ENCODE measurements around the gene MCU. TPM values are rescaled to one million over a fixed set of nuclear protein-coding genes. Genes with fewer than 3 reads are reported as not detected.

MCU gene
- polyA plus RNA-seq, 1 donor from 2014 or later: 22.9 TPM

DNA sequence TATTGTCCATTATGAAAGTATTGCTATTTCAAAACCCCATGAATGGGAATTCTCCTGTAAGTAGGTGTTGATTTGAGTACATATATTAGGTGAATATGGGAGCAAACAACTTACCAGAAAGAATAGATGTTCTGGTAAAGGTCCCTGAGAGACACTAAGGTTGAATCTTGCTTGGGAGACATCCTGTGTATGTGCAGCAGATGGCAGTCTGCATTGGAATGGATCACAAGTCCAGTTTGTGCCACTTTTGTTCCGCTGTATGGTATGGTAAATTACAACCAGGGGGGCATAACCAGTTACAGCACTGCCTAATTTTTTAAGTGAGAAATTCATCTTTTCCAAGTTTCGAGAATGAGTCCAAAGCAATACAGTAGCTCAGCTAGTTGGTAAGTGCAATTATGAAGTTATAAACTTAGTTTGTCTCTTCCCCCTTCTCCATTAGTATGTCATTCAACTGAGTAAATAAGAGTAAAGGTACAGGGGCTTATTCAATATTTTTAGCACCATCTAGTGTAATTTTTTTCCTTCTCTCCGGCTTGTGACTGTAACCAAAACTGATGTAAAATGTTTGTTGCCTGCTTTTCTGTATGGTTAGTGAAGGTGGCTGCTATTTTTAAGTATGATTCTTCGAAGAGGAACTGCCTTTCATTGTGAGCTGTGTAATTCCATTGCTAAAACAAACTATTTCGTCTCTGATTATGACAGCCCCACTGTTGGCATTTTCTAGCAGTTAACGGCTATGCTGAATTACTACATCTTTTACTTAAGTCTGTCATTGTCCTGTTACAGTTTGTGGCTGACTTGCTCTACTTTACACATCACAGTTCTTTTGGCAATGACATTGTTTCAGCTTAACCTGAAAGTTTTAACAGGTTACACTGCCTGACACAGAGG, 2.8 kb downstream of the MCU start:
- no peaks in the 10 kb centered on the region for H3K9me3 ChIP-seq (ENCODE audit: low read length)
- H3K79me2 ChIP-seq (replicated peaks; ENCODE audit: insufficient read depth, low read length): peaks cover 15% of the 10 kb centered on the region
- no peak overlapping the region for H2AFZ ChIP-seq (ENCODE audit: low read depth, low read length)
- no peak overlapping the region for H3K9ac ChIP-seq (ENCODE audit: low read length)
- H3K27ac ChIP-seq (ENCODE audit: low read length): no peak overlapping the region
- no peaks in the 10 kb centered on the region for H3K9me2 ChIP-seq (ENCODE audit: insufficient read depth, low read length)
- no peaks in the 10 kb centered on the region for H3K36me3 ChIP-seq (ENCODE audit: insufficient read depth, low read length)
- H3F3A ChIP-seq (ENCODE audit: insufficient read depth, low read length, poor library complexity, severe bottlenecking): no peaks in the 10 kb centered on the region
- TF ChIP-seq SMC3 (conservative IDR thresholded peaks at IDR 0.05; ENCODE audit: poor library complexity) (peak; percentile 69), REST (IDR thresholded peaks at IDR 0.05; ENCODE audit: borderline replicate concordance) (no peak), MXI1 (conservative IDR thresholded peaks at IDR 0.05; ENCODE audit: poor library complexity, severe bottlenecking) (no peak), RAD21 (conservative IDR thresholded peaks at IDR 0.05) (peak; percentile 60), EP300 (conservative IDR thresholded peaks at IDR 0.05; ENCODE audit: poor library complexity, severe bottlenecking) (no peak), EZH2 (IDR thresholded peaks at IDR 0.05; ENCODE audit: borderline replicate concordance, insufficient read depth, low read length, poor library complexity, severe bottlenecking) (no peak), CTCF (IDR thresholded peaks at IDR 0.05; ENCODE audit: poor library complexity, severe bottlenecking) (peak; percentile 61), TAF1 (IDR thresholded peaks at IDR 0.05; ENCODE audit: low read depth) (no peak), POLR2AphosphoS5 (IDR thresholded peaks at IDR 0.05) (no peak)
- peak overlapping the region; percentile 4 for H3K4me2 ChIP-seq (ENCODE audit: low read length)
- no peak overlapping the region for H3K4me3 ChIP-seq (ENCODE audit: low read length)
- H3K27me3 ChIP-seq (ENCODE audit: insufficient read depth, low read depth, low read length): no peaks in the 10 kb centered on the region
- H4K20me1 ChIP-seq (ENCODE audit: insufficient read depth): no peaks in the 10 kb centered on the region

DNA sequence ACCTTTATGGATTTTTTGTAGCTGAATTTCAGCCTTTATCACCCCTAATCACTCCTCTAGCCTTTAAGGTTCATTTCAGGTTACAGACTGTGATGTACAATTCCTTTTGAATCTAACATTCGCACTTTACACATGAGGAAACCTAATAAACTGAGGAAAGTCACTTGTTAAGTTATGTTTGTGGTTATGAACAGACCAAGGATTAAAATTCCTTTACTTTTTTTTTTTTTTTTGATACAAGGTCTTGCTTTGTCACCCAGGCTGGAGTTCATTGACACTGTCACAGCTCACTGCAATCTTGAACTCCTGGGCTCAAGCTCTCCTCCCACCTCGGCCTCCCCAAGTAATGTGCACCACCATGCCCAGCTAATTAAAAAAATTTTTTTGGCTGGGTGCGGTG, 3.6 kb downstream of the MCU start:
- Histone ChIP-seq H3K9me2 (ENCODE audit: insufficient read depth, low read length) (no peaks in the 10 kb centered on the region), H3K27me3 (ENCODE audit: insufficient read depth, low read depth, low read length) (no peaks in the 10 kb centered on the region), H2AFZ (ENCODE audit: low read depth, low read length) (no peak overlapping the region), H4K20me1 (ENCODE audit: insufficient read depth) (no peaks in the 10 kb centered on the region), H3K4me2 (ENCODE audit: low read length) (no peak overlapping the region), H3K9ac (ENCODE audit: low read length) (no peak overlapping the region), H3K4me3 (ENCODE audit: low read length) (no peak overlapping the region), H3F3A (ENCODE audit: insufficient read depth, low read length, poor library complexity, severe bottlenecking) (no peaks in the 10 kb centered on the region), H3K9me3 (ENCODE audit: low read length) (no peaks in the 10 kb centered on the region), H3K27ac (ENCODE audit: low read length) (no peak overlapping the region), H3K79me2 (replicated peaks; ENCODE audit: insufficient read depth, low read length) (peaks cover 15% of the 10 kb centered on the region), H3K36me3 (ENCODE audit: insufficient read depth, low read length) (no peaks in the 10 kb centered on the region)
- TF ChIP-seq CTCF (IDR thresholded peaks at IDR 0.05; ENCODE audit: poor library complexity, severe bottlenecking) (no peak), EP300 (conservative IDR thresholded peaks at IDR 0.05; ENCODE audit: poor library complexity, severe bottlenecking) (no peak), EZH2 (IDR thresholded peaks at IDR 0.05; ENCODE audit: borderline replicate concordance, insufficient read depth, low read length, poor library complexity, severe bottlenecking) (no peak), POLR2AphosphoS5 (IDR thresholded peaks at IDR 0.05) (no peak), RAD21 (conservative IDR thresholded peaks at IDR 0.05) (no peak), MXI1 (conservative IDR thresholded peaks at IDR 0.05; ENCODE audit: poor library complexity, severe bottlenecking) (no peak), SMC3 (conservative IDR thresholded peaks at IDR 0.05; ENCODE audit: poor library complexity) (no peak), REST (IDR thresholded peaks at IDR 0.05; ENCODE audit: borderline replicate concordance) (no peak), TAF1 (IDR thresholded peaks at IDR 0.05; ENCODE audit: low read depth) (no peak)

All from neural cell (in vitro differentiated cells).